Thyroid gland (tissue), 4 donors: Measurements from ENCODE around the gene RNF217.

Experiments
- POLR2A ChIP-seq, 2 donors: fragments of 450-650 bp; IDR thresholded peaks; one replicate each; pipeline ENCODE4 v1.6.1; 2017; ENCODE audit warnings: antibody characterized with exemption in 2 of 2, mild to moderate bottlenecking in 2 of 2, moderate library complexity in 1 of 2
- TF ChIP-seq, protein P1 (sequence below), 6 experiments: fragments of 200-600 bp in 3 of 6; fragments of 450-650 bp in 3 of 6; sonication (generic) in 3 of 6; IDR thresholded peaks; one replicate each; pipeline ENCODE4 v1.5.1; 2016 to 2019; ENCODE audit warnings: antibody characterized with exemption in 6 of 6, mild to moderate bottlenecking in 2 of 6, inconsistent platforms in 1 of 6, moderate library complexity in 1 of 6

GRCh38 chr6:125116710-125117109, 154.5 kb downstream of the RNF217 start:
- TF ChIP-seq, protein P1, sequence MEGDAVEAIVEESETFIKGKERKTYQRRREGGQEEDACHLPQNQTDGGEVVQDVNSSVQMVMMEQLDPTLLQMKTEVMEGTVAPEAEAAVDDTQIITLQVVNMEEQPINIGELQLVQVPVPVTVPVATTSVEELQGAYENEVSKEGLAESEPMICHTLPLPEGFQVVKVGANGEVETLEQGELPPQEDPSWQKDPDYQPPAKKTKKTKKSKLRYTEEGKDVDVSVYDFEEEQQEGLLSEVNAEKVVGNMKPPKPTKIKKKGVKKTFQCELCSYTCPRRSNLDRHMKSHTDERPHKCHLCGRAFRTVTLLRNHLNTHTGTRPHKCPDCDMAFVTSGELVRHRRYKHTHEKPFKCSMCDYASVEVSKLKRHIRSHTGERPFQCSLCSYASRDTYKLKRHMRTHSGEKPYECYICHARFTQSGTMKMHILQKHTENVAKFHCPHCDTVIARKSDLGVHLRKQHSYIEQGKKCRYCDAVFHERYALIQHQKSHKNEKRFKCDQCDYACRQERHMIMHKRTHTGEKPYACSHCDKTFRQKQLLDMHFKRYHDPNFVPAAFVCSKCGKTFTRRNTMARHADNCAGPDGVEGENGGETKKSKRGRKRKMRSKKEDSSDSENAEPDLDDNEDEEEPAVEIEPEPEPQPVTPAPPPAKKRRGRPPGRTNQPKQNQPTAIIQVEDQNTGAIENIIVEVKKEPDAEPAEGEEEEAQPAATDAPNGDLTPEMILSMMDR (IDR thresholded peaks at IDR 0.05): no peak
- no peak for TF ChIP-seq POLR2A (IDR thresholded peaks at IDR 0.05)
